Measurements from ENCODE around the gene CHRNA4. TPM values are rescaled to one million over a fixed set of nuclear protein-coding genes. Genes with fewer than 3 reads are reported as not detected.
A peak's percentile ranks its signal among the peaks of the same experiment; 100 is the strongest.

The CHRNA4 gene
- total and polyA plus RNA-seq, 2 of the 13 experiments (the other 11 are each of a cell fraction or from before 2014, with no cell fraction given) = not detected

- TF ChIP-seq SATB2 (CRISPR knock-in tag; IDR thresholded peaks at IDR 0.05) = no peak
- TF ChIP-seq NCOA2 (CRISPR knock-in tag; IDR thresholded peaks at IDR 0.05) = no peak
- TF ChIP-seq, protein P1, sequence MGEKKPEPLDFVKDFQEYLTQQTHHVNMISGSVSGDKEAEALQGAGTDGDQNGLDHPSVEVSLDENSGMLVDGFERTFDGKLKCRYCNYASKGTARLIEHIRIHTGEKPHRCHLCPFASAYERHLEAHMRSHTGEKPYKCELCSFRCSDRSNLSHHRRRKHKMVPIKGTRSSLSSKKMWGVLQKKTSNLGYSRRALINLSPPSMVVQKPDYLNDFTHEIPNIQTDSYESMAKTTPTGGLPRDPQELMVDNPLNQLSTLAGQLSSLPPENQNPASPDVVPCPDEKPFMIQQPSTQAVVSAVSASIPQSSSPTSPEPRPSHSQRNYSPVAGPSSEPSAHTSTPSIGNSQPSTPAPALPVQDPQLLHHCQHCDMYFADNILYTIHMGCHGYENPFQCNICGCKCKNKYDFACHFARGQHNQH (CRISPR knock-in tag; IDR thresholded peaks at IDR 0.05) = no peak
- no peak for TF ChIP-seq FOXJ3 (CRISPR knock-in tag; IDR thresholded peaks at IDR 0.05; ENCODE audit: borderline replicate concordance)
- no peak for TF ChIP-seq NFIB (CRISPR knock-in tag; IDR thresholded peaks at IDR 0.05; ENCODE audit: borderline replicate concordance)
- TF ChIP-seq, protein P2, sequence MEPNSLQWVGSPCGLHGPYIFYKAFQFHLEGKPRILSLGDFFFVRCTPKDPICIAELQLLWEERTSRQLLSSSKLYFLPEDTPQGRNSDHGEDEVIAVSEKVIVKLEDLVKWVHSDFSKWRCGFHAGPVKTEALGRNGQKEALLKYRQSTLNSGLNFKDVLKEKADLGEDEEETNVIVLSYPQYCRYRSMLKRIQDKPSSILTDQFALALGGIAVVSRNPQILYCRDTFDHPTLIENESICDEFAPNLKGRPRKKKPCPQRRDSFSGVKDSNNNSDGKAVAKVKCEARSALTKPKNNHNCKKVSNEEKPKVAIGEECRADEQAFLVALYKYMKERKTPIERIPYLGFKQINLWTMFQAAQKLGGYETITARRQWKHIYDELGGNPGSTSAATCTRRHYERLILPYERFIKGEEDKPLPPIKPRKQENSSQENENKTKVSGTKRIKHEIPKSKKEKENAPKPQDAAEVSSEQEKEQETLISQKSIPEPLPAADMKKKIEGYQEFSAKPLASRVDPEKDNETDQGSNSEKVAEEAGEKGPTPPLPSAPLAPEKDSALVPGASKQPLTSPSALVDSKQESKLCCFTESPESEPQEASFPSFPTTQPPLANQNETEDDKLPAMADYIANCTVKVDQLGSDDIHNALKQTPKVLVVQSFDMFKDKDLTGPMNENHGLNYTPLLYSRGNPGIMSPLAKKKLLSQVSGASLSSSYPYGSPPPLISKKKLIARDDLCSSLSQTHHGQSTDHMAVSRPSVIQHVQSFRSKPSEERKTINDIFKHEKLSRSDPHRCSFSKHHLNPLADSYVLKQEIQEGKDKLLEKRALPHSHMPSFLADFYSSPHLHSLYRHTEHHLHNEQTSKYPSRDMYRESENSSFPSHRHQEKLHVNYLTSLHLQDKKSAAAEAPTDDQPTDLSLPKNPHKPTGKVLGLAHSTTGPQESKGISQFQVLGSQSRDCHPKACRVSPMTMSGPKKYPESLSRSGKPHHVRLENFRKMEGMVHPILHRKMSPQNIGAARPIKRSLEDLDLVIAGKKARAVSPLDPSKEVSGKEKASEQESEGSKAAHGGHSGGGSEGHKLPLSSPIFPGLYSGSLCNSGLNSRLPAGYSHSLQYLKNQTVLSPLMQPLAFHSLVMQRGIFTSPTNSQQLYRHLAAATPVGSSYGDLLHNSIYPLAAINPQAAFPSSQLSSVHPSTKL (CRISPR knock-in tag; IDR thresholded peaks at IDR 0.05) = 0 out of 2 replicates have a peak, but pooled peaks have one; percentile 20
- no peak for TF ChIP-seq MAF1 (CRISPR knock-in tag; IDR thresholded peaks at IDR 0.05; ENCODE audit: borderline replicate concordance)
- no peak for TF ChIP-seq ZBTB39 (CRISPR knock-in tag; IDR thresholded peaks at IDR 0.05)
- TF ChIP-seq MED8 (CRISPR knock-in tag; IDR thresholded peaks at IDR 0.05; ENCODE audit: insufficient replicate concordance) = no peak
- TF ChIP-seq ZBTB46 (CRISPR knock-in tag; IDR thresholded peaks at IDR 0.05; ENCODE audit: borderline replicate concordance) = no peak
- no peak for TF ChIP-seq ZNF350 (CRISPR knock-in tag; IDR thresholded peaks at IDR 0.05; ENCODE audit: borderline replicate concordance, low read depth)
- peak; percentile 65; the same call in 1 of the 2 replicates for TF ChIP-seq NR2C2 (CRISPR knock-in tag; IDR thresholded peaks at IDR 0.05; ENCODE audit: borderline replicate concordance)
- TF ChIP-seq BCL6 (CRISPR knock-in tag; IDR thresholded peaks at IDR 0.05) = peak; percentile 34; the same call in 1 of the 2 replicates
- TF ChIP-seq DDIT3 (CRISPR knock-in tag; IDR thresholded peaks at IDR 0.05) = no peak
- TF ChIP-seq, protein P3, sequence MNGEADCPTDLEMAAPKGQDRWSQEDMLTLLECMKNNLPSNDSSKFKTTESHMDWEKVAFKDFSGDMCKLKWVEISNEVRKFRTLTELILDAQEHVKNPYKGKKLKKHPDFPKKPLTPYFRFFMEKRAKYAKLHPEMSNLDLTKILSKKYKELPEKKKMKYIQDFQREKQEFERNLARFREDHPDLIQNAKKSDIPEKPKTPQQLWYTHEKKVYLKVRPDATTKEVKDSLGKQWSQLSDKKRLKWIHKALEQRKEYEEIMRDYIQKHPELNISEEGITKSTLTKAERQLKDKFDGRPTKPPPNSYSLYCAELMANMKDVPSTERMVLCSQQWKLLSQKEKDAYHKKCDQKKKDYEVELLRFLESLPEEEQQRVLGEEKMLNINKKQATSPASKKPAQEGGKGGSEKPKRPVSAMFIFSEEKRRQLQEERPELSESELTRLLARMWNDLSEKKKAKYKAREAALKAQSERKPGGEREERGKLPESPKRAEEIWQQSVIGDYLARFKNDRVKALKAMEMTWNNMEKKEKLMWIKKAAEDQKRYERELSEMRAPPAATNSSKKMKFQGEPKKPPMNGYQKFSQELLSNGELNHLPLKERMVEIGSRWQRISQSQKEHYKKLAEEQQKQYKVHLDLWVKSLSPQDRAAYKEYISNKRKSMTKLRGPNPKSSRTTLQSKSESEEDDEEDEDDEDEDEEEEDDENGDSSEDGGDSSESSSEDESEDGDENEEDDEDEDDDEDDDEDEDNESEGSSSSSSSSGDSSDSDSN (CRISPR knock-in tag; IDR thresholded peaks at IDR 0.05) = peak; percentile 35; the same call in 1 of the 2 replicates
- TF ChIP-seq NR1H2 (CRISPR knock-in tag; IDR thresholded peaks at IDR 0.05; ENCODE audit: borderline replicate concordance, low read depth) = no peak
- no peak; the same call in 1 of the 2 replicates for TF ChIP-seq MTA1 (CRISPR knock-in tag; IDR thresholded peaks at IDR 0.05; ENCODE audit: borderline replicate concordance)
Observed at GRCh38 chr20:63367446-63368055, 6.4 kb upstream of the CHRNA4 start (continued).
